Heart left ventricle (tissue), 16 donors: Measurements from ENCODE around the gene PLAC9. TPM values are rescaled to one million over a fixed set of nuclear protein-coding genes. Genes with fewer than 3 reads are reported as not detected.

Experiments
- ATAC-seq, 4 donors: fragments of 200-7000 bp; cut with Tn5 transposase; one replicate each; pipeline ENCODE4 v1.9.1; 2020 to 2022; ENCODE audit warnings: moderate library complexity in 4 of 4, mild to moderate bottlenecking in 3 of 4, moderate number of reproducible peaks in 1 of 4
- DNase-seq, 5 donors: peaks; one replicate each; pipeline ENCODE4 v3.0.0-alpha.2; 2020
- H3K27ac ChIP-seq, 12 donors: fragments of 200-600 bp; sonication (generic) in 4 of 12; one replicate each; pipeline versions ENCODE4 v1.5.0 to v1.8.0; 2016 to 2022; ENCODE audit warnings: mild to moderate bottlenecking in 2 of 12
- H3K27me3 ChIP-seq, 9 donors: fragments of 200-600 bp; sonication (generic) in 2 of 9; one replicate each; pipeline versions ENCODE4 v1.5.1 to v1.8.0; 2016 to 2022; ENCODE audit warnings: mild to moderate bottlenecking in 3 of 9
- H3K36me3 ChIP-seq, 9 donors: fragments of 200-600 bp; sonication (generic) in 2 of 9; one replicate each; pipeline versions ENCODE4 v1.5.0 to v1.8.0; 2018 to 2022; ENCODE audit warnings: mild to moderate bottlenecking in 2 of 9
- H3K4me1 ChIP-seq, 12 donors: fragments of 200-600 bp; sonication (generic) in 4 of 12; one replicate each; pipeline versions ENCODE4 v1.5.0 to v1.8.0; 2016 to 2022; ENCODE audit warnings: mild to moderate bottlenecking in 3 of 12
- H3K4me3 ChIP-seq, 12 donors: fragments of 200-600 bp; sonication (generic) in 4 of 12; one replicate each; pipeline versions ENCODE4 v1.5.0 to v1.8.0; 2017 to 2022; ENCODE audit warnings: mild to moderate bottlenecking in 9 of 12, moderate library complexity in 4 of 12
- H3K9me3 ChIP-seq, 12 donors: fragments of 200-600 bp; sonication (generic) in 4 of 12; one replicate each; pipeline versions ENCODE4 v1.5.0 to v1.8.0; 2016 to 2022; ENCODE audit warnings: mild to moderate bottlenecking in 1 of 12
- CTCF ChIP-seq, 12 donors: fragments of 200-600 bp; sonication (generic) in 4 of 12; IDR thresholded peaks; one replicate each; pipeline versions ENCODE4 v1.5.0 to v1.8.0; 2018 to 2022; ENCODE audit warnings: antibody characterized with exemption in 12 of 12, mild to moderate bottlenecking in 5 of 12
- POLR2A ChIP-seq, 2 donors: fragments of 450-650 bp; IDR thresholded peaks; one replicate each; pipeline ENCODE4 v1.6.1; 2017; ENCODE audit warnings: antibody characterized with exemption in 2 of 2, mild to moderate bottlenecking in 2 of 2, moderate library complexity in 2 of 2
- WGBS, 4 donors: extraction: QIAGEN DNeasy Blood & Tissue Kit in 2 of 4; methylation state at CpG; one replicate each; pipeline versions ENCODE4 v1.1.5 to v1.1.7; 2013 to 2018; 5-methylcytosine and 5-hydroxymethylcytosine counted together
- intact Hi-C, 10 donors: fragments of 100-400 bp; cut with DNase I; formaldehyde crosslinking; loops; one replicate each; pipeline versions ENCODE4 v1.11.1 to v1.14.2; 2022
- polyA plus RNA-seq, 2 donors: library from polyadenylated mRNA; stranded (reverse); fragments of 200-250 nt; gene quantifications; one replicate each; pipeline ENCODE4 v1.2.3, GENCODE V29; 2013
- total RNA-seq, 9 donors: library from RNA; depleted of rRNA in 2 of 9; stranded (reverse); fragments of >200 nt in 2 of 9; fragmentation: NEBNext Ultra II Directional in 3 of 9; extraction: Animal tissue kit (Norgen Biotek cat#: 25700) in 3 of 9; gene quantifications; one replicate each; pipeline versions ENCODE4 v1.1.0 to v1.2.4, GENCODE V29; 2016 to 2023
- donor health status: ischemic (EF 13 %, LVEDD 7.1; RV severe dilation, severe dysfunction).
- donor health status: healthy with polysubstance abuse.
- donor health status: DM: no; HTN: yes; CAD: no.
- donor health status: DM: no; HTN: no; CAD: no.
- donor health status: ischemic (EF 25% LVEDD 6.9; RV normal size, moderate dysfunction).
- donor health status: ischemic (EF 25% LVEDD 5.7; RV mildly dilated, moderate dysfunction).
- donor health status: healthy.
- donor health status: DM: yes; HTN: yes; CAD: no.
- donor health status: ischemic (EF 35%, LVEDD 5.7; RV mildly dilated, moderate dysfunction).
- donor health status: nonischemic (EF 11% LVEDD 7.7; RV severe dilation, severe dysfunction).
- donor health status: DM: yes; HTN: yes; CAD: no.
- donor health status: PGD.
- donor health status: ischemic (EF 29% LVEDD 5.4; RV normal size, mild dysfunction).
- donor health status: nonischemic (EF 23%, LVEDD 6.1; RV moderate dilation, normal function).

Gene PLAC9
- total and polyA plus RNA-seq, 11 donors: 16.5 to 51.6 (median 26.5) TPM

DNA sequence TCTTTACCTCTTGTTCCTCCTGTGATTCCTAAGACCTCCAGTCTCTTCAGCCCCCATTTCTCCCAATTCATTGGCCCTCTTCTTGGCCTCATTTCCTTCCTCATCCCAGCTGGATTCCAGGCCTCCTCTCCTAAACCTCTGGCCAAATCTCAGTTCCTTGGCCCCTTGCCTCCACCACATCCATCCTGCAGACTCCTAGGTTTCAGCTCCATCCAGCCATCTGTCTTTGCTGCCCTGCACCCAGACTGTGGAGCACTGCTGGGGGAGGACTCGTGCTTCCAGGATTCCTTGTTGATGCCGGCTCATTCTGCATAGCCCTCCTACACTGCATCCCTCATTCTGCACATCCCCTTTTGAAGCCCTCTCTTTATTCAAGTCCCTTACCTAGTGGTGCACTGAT lies 6.7 kb downstream of the PLAC9 start:
- no peak overlapping the region for H3K27ac ChIP-seq
- 56 to 89% (median 81%) methylated on average over 2 of the region's 2 CpGs for WGBS, 4 donors
- H3K9me3 ChIP-seq: no peaks in the 10 kb centered on the region
- no peak for TF ChIP-seq POLR2A (IDR thresholded peaks at IDR 0.05)
- TF ChIP-seq CTCF (IDR thresholded peaks at IDR 0.05): no peak
- no peaks in the 10 kb centered on the region for H3K27me3 ChIP-seq
- no peak overlapping the region for H3K4me3 ChIP-seq
- H3K36me3 ChIP-seq: peaks cover 0 to 9% (median 0%) of the 10 kb centered on the region in 9 donors
- DNase-seq: peak in 2 of 5 donors; percentile 21 to 36
- no peak for ATAC-seq
- intact Hi-C loops: loop anchor here in 6 of 10 donors (5.0 to 10.0 kb wide), 3 partner anchors 62 to 82 kb away; partner anchors contain the start of gene TMEM254 (in 5 of the 6)
- peaks cover 0 to 60% (median 27%) of the 10 kb centered on the region in 12 donors for H3K4me1 ChIP-seq

GRCh38 chr10:80140251-80140650 lies 7.7 kb downstream of the PLAC9 start:
- DNase-seq (peak in 1 of 5 donors; percentile 6), ATAC-seq (no peak)
- no peak overlapping the region for H3K27ac ChIP-seq
- 80 to 85% (median 81%) methylated on average over 7 of the region's 7 CpGs for WGBS, 4 donors
- intact Hi-C loops: loop anchor here in 4 of 10 donors (5.0 kb wide), 3 partner anchors 67 to 83 kb away; partner anchors contain the start of gene ANXA11 (in 1 of the 4)
- H3K9me3 ChIP-seq: no peaks in the 10 kb centered on the region
- H3K36me3 ChIP-seq: peaks cover 0 to 9% (median 0%) of the 10 kb centered on the region in 9 donors
- TF ChIP-seq POLR2A (IDR thresholded peaks at IDR 0.05) (no peak), CTCF (IDR thresholded peaks at IDR 0.05) (no peak)
- peaks cover 0 to 63% (median 35%) of the 10 kb centered on the region in 12 donors for H3K4me1 ChIP-seq
- no peaks in the 10 kb centered on the region for H3K27me3 ChIP-seq
- H3K4me3 ChIP-seq: no peak overlapping the region

GRCh38 chr10:80141696-80142460 lies 9.3 kb downstream of the PLAC9 start:
- Histone ChIP-seq H3K27ac (no peak overlapping the region), H3K4me1 (peaks cover 0 to 51% (median 25%) of the 10 kb centered on the region in 12 donors), H3K4me3 (no peak overlapping the region), H3K36me3 (peaks cover 0 to 9% (median 0%) of the 10 kb centered on the region in 9 donors), H3K27me3 (no peaks in the 10 kb centered on the region), H3K9me3 (no peaks in the 10 kb centered on the region)
- 63 to 78% (median 68%) methylated on average over 19 of the region's 19 CpGs for WGBS, 4 donors
- no peak for ATAC-seq
- intact Hi-C loops: loop anchor here in 5 of 10 donors (2.0 to 5.0 kb wide), 4 partner anchors 65 to 85 kb away; partner anchors contain the start of gene ANXA11 (in 1 of the 5)
- peak in 1 of 5 donors; percentile 13 for DNase-seq
- TF ChIP-seq CTCF (IDR thresholded peaks at IDR 0.05) (no peak), POLR2A (IDR thresholded peaks at IDR 0.05) (no peak)

DNA sequence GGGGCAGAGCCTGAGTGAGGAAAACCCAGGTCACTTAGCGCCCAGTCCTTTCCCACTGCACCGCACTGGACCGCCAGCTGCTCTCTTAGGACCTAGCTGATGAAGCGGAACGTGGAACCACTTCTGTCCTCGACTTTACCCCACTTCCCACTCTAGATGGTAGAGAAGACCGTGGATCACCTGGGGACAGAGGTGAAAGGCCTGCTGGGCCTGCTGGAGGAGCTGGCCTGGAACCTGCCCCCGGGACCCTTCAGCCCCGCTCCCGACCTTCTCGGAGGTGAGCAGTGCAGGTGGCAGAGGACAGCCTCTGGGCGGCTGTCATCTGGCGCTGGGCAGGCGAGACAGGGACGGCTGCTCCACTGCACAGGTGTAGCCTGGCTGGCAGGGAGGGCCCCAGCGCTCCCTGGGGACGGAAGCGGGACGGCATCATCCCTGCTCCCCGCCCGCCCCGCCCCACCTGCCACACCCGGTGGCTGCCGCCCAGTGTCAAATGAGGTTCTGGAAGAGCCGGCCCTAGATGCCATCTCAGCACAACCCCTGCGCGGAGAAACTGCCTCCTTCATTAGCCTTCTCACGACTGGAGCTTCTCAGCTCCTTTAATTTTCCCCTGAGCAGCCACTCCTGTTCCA lies 11.7 kb downstream of the PLAC9 start:
- intact Hi-C loops: loop anchor here in 6 of 10 donors (1.0 to 5.0 kb wide), 5 partner anchors 63 to 87 kb away; partner anchors contain the start of gene ANXA11 (in 1 of the 6)
- WGBS, 4 donors: 29 to 50% (median 34%) methylated on average over 15 to 28 of the region's 28 CpGs
- H3K4me3 ChIP-seq: peak overlapping the region in 4 of 12 donors; percentile 0 to 31 (median 12)

More for the DNA sequence above, 11.7 kb downstream of the PLAC9 start:
- TF ChIP-seq CTCF (IDR thresholded peaks at IDR 0.05): peak in 2 of 12 donors; percentile 4
- TF ChIP-seq POLR2A (IDR thresholded peaks at IDR 0.05): peak in 1 of 2 donors; percentile 12
- Histone ChIP-seq H3K27me3 (no peaks in the 10 kb centered on the region), H3K4me1 (peaks cover 0 to 31% (median 15%) of the 10 kb centered on the region in 12 donors), H3K36me3 (peaks cover 0 to 14% (median 7%) of the 10 kb centered on the region in 9 donors), H3K27ac (peak overlapping the region in 3 of 12 donors; percentile 3 to 45 (median 37)), H3K9me3 (peaks cover 0 to 8% (median 0%) of the 10 kb centered on the region in 12 donors)
- ATAC-seq (peak; percentile 21 to 58 (median 48)), DNase-seq (no peak)
